ENCODE results near the gene NEURL4.
"Not testable (repeated sequence)": the region's sequence is repeated elsewhere in the genome, so short reads cannot be mapped to it uniquely, and the experiment has no call there.

The NEURL4 gene

DNA sequence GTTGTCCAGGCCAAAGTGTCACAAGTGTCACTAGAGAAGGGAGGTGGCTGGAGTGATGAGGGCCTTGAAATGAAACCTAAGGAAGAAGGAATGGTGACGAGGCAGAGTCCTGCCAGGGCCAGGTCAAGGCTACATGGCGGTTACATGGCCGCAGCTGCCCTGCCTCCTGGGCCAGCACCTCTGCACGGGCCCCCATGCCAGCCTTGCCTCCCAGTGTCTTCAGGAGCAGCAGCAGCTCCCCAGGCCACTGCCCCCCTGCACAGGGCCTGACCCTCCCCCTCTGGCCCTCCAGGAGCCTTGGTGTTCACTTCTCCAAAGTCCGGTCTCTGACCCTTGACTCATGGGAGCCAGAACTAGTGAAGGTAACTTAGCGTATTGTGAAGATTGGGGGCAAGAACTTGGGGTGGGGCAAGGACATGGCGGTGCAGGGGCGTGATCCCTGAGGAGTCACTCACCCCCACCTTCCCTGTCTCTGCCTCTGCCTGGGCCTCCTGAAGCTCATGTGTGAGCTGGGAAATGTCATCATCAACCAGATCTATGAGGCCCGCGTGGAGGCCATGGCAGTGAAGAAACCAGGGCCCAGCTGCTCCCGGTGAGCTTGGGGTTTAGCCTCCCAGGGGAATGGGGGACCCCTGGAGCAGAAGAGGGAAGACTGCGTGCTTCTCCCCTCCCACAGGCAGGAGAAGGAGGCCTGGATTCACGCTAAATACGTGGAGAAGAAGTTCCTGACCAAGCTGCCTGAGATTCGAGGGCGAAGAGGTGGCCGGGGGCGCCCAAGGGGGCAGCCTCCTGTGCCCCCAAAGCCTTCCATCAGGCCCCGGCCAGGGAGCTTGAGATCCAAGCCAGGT lies 18.7 kb upstream of the NEURL4 start:
- DNase-seq (ENCODE audit: low spot score), result no peak

DNA sequence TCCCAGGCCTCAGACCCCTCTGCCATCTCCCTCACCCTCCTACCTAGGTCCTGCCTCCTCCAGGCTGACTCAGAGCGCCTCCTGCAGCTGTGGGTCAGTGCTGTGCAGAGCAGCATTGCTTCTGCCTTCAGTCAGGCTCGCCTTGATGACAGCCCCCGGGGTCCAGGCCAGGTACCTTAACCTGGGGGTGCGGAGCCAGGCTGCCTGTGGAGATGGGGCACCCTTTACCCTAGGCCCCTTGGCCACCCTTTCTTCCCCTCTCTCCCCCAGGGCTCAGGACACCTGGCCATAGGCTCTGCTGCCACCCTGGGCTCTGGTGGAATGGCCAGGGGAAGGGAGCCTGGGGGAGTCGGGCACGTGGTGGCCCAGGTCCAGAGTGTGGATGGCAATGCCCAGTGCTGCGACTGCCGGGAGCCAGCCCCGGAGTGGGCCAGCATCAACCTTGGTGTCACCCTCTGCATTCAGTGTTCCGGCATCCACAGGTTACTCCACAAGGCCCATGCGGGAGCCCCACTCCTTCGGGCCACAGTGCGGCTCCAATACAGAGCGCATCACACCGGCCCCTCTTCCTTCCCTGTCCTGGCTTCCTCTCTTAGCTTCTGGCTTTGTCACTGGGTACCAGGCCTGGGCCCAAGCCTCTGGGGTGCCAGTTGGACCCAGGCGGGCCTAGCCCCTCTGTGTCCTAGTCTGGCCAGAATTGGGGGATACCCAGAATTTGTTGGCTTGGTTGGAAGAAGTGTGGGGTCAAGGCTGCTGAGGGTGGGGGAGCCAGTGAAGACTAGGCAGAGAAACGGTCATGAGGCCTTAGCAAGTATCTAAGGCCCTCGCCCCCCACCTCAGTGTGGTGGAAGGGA lies 17.9 kb upstream of the NEURL4 start:
- no peak for DNase-seq (ENCODE audit: low spot score)

DNA sequence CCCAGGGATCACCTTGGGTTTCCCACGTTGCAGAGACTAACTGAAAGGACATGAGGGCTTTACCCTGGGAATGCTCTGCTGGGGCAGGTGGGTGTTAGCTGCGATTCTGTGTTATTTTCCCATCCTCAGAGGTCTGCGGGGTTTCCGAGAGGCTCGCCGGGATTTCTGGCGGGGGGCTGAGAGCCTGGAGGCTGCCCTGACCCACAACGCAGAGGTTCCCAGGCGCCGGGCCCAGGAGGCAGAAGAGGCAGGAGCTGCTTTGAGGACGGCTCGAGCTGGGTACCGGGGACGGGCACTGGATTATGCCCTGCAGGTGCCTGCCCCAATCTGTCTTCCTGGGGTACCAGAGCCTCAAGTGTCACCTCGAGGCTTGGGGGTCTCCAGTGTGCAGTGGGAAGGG lies 14.1 kb upstream of the NEURL4 start:
- no peak for DNase-seq (ENCODE audit: low spot score)

GRCh38 chr17:7341842-7342241 lies 12.7 kb upstream of the NEURL4 start:
- DNase-seq (ENCODE audit: low spot score), result no peak

DNA sequence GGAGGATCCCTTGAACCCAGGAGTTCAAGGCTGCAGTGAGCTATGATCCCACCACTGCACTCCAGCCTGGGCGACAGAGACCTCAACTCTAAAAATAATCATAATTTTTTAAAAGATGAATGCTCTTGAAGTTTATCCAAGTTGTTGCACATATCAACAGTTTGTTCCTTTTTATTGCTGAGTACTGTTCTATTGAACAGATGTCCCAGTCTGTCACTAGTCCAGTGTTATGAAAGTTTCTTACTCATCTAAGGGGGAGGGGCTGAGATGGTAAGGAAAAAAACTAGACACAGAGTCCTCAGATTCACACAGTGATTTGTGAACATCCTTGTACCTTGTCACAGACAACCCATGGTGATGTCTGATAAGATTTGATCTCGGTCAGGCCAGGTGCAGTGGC lies 11.0 kb upstream of the NEURL4 start:
- no peak for DNase-seq (ENCODE audit: low spot score)

DNA sequence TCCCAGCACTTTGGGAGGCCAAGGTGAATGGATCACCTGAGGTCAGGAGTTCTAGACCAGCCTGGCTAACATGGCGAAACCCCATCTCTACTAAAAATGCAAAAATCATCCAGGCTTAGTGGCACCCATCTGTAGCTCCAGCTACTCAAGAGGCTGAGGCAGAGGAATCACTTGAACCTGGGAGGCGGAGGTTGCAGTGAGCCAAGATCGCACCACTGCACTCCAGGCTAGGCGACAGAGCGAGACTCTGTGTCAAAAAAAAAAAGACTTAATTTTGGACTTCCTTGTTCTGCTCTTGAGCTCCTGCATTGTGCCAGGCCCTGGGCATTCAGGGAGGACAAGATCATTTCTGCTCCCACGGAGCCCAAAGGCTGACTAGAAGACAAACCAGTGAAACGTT lies 8.5 kb upstream of the NEURL4 start:
- not testable (repeated sequence) for DNase-seq (ENCODE audit: low spot score)

GRCh38 chr17:7336240-7337175 lies 7.4 kb upstream of the NEURL4 start, which contains the start of gene ACAP1:
Gene ACAP1 (plus strand): TSS chr17:7336529. CDS start chr17:7336735, 206 bp downstream.
- DNase-seq (ENCODE audit: low spot score), result no peak

DNA sequence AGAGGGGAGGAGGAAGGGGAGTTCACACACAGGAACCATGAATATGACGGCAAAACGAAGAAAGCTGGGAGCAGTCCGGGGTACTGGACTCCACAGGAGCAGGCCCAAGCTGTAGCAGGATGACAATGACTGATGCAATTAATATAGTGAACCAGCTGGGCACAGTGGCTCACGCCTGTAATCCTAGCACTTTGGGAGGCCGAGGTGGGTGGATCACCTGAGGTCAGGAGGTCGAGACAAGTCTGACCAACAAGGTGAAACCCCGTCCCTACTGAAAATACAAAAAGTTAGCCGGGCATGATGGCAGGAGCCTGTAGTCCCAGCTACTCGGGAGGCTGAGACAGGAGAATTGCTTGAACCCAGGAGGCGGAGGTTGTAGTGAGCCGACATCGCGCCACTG lies 6.6 kb upstream of the NEURL4 start:
- DNase-seq (ENCODE audit: low spot score), result not testable (repeated sequence)

- DNase-seq (ENCODE audit: low spot score), result no peak
Observed at GRCh38 chr17:7334938-7335538, 5.9 kb upstream of the NEURL4 start.

DNA sequence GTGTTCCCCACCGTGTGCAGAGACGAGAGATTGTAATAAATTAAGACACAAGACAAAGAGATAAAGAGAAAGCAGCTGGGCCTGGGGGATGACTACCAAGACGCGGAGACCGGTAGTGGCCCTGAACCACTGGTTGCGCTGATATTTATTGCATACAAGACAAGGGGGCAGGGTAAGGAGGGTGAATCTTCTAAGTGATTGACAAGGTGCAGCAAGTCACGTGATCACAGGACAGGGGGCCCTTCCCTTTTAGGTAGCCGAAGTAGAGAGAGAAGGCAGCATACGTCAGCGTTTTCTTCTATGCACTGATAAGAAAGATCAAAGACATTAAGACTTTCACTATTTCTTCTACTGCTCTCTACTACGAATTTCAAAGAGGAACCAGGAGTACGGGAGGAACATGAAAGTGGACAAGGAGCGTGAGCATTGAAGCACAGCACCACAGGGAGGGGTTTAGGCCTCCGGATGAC lies 3.5 kb upstream of the NEURL4 start:
- DNase-seq (ENCODE audit: low spot score), result not testable (repeated sequence)

- no peak for DNase-seq (ENCODE audit: low spot score)
Observed at GRCh38 chr17:7332111-7332510, 3.0 kb upstream of the NEURL4 start.

DNA sequence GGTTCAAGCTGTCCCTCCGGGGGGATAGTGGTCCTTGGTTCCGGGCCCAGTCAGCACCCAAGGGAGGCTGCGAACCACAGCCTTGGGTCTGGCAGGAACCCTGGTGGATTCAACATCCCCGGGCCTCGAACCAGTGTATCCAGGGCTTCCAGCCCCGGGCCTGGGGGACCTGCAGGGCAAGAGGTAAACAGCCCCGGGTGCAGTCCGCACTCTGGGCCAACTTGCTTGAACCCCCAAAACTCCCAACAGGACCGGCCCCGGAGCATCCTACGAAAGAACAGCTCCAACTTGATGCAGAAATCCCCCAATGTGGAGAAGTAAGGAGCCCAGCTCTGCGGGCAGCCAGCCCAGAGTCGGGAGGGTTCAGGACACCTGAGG lies 1.5 kb upstream of the NEURL4 start:
- no peak for DNase-seq (ENCODE audit: low spot score)

DNA sequence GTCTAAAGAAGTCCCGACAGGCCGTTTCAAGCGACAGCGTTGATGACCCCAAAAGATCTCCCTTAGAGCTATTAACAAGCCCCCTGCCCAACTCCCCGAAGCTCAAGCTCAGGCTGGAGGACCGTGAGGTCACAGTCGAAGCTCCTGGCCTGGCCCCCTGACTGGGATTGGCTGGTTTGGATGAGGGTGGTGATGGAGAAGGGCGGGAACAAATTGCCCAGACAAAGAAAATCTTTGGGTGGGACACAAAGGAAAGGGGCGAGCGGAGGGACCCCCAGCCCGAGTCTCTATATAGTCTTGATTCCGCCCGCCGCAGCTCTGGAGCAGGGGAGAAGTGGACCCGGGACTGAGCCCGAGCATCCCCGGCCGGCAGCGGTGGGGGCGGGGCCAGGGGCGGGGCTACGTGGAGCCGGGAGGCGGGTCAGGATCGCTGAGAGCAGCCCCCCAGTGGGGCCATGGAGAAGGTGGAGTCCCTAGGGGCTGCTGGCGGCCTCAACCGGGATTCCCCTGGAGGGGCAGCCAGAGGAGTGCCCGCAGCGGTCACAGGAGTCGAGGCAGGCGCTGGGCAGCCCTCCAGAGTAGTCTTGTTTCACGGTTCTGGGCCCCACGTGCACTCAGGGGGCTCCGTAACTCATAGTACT lies 982 bp upstream of the NEURL4 start:
- peak; percentile 87 for DNase-seq (ENCODE audit: low spot score)

- DNase-seq (ENCODE audit: low spot score), result peak; percentile 97
Observed at GRCh38 chr17:7329374-7329996, 350 bp upstream of the NEURL4 start.

GRCh38 chr17:7328009-7328408 lies 1.1 kb downstream of the NEURL4 start:
- no peak for DNase-seq (ENCODE audit: low spot score)

GRCh38 chr17:7327501-7327900 lies 1.6 kb downstream of the NEURL4 start:
- DNase-seq (ENCODE audit: low spot score), result no peak

- no peak for DNase-seq (ENCODE audit: low spot score)
Observed at GRCh38 chr17:7327056-7327455, 2.1 kb downstream of the NEURL4 start.

DNA sequence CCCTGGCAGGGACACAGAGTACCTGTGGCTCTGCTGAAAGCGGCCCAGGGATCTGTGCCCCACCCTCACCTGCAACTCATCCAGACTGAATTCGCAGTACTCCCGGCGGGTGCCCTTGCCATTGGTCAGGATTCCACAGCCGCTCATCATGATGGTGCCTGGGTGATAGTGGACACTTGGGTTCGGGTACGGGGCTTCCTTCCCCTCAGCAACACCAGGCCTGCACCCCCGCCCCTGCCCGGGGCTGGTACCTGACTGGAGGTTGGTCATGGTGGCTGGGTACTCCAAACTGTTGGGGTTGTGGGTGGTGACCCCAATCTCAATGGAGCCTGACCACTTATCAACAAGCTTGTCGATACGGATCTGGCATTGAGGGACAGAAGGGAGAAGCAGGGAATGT lies 2.9 kb downstream of the NEURL4 start:
- no peak for DNase-seq (ENCODE audit: low spot score)

GRCh38 chr17:7325031-7325528 lies 4.1 kb downstream of the NEURL4 start:
- no peak for DNase-seq (ENCODE audit: low spot score)

- DNase-seq (ENCODE audit: low spot score), result no peak
Observed at GRCh38 chr17:7324438-7324779, 4.7 kb downstream of the NEURL4 start.

All from AG20443 (cell line).